ENCODE results near the gene ANO8. TPM values are rescaled to one million over a fixed set of nuclear protein-coding genes. Genes with fewer than 3 reads are reported as not detected.

The ANO8 gene
- total and polyA plus RNA-seq, 2 of the 13 experiments (the other 11 are each of a cell fraction or from before 2014, with no cell fraction given): 1.8 to 3.5 TPM

DNA sequence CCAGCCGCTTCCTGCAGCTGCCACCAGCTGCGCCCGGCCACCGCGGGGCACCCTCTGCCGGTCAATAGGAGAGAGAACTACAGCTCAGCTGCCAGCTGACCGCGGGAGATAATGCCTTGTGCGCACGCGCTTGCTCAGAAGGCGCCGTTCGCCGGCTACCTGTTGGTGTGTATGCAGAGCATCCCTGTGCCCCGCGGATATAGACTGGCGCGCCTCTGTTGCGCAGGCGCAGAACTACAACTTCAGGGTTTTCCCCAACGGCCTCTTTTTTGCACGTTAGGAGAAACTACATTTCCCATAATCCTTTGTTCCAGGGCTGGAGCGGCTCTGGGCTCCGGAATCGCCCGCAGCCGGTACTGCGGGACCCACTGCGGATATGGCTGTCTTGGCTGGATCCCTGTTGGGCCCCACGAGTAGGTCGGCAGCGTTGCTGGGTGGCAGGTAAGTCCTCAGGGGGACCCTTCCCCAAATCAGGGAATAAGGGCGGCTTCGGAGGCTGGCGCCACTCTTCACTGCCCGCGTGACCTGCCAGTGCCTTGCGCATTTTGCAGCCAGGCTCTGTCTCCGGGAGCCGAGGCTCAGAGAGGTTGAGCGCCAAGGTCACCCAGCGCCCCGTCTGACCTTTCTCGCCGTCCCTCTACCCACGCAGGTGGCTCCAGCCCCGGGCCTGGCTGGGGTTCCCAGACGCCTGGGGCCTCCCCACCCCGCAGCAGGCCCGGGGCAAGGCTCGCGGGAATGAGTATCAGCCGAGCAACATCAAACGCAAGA, 29.0 kb downstream of the ANO8 start, which contains the start of gene MRPL34 (continued):
- TF ChIP-seq, protein P1, sequence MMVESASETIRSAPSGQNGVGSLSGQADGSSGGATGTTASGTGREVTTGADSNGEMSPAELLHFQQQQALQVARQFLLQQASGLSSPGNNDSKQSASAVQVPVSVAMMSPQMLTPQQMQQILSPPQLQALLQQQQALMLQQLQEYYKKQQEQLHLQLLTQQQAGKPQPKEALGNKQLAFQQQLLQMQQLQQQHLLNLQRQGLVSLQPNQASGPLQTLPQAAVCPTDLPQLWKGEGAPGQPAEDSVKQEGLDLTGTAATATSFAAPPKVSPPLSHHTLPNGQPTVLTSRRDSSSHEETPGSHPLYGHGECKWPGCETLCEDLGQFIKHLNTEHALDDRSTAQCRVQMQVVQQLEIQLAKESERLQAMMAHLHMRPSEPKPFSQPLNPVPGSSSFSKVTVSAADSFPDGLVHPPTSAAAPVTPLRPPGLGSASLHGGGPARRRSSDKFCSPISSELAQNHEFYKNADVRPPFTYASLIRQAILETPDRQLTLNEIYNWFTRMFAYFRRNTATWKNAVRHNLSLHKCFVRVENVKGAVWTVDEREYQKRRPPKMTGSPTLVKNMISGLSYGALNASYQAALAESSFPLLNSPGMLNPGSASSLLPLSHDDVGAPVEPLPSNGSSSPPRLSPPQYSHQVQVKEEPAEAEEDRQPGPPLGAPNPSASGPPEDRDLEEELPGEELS (CRISPR knock-in tag; IDR thresholded peaks at IDR 0.05): no peak
- TF ChIP-seq RFX5 (IDR thresholded peaks at IDR 0.05; ENCODE audit: low read depth, low read length): 0 out of 2 replicates have a peak, but pooled peaks have one; percentile 23
- 0 out of 2 replicates have a peak, but pooled peaks have one; percentile 38 for TF ChIP-seq ZNF557 (CRISPR knock-in tag; IDR thresholded peaks at IDR 0.05)
- no peak for TF ChIP-seq SMARCE1 (IDR thresholded peaks at IDR 0.05; ENCODE audit: borderline replicate concordance)
- TF ChIP-seq MEIS1 (CRISPR knock-in tag; IDR thresholded peaks at IDR 0.05; ENCODE audit: borderline replicate concordance): peak; percentile 30; the same call in 1 of the 2 replicates
- peak; percentile 51; the same call in 1 of the 2 replicates for TF ChIP-seq CREB1 (IDR thresholded peaks at IDR 0.05)
- TF ChIP-seq CREB1 (CRISPR knock-in tag; IDR thresholded peaks at IDR 0.05): peak; percentile 63
- no peak for TF ChIP-seq ZNF879 (CRISPR knock-in tag; IDR thresholded peaks at IDR 0.05)
- no peak for TF ChIP-seq ZNF260 (CRISPR knock-in tag; IDR thresholded peaks at IDR 0.05; ENCODE audit: borderline replicate concordance, low read depth)
- TF ChIP-seq, protein P2, sequence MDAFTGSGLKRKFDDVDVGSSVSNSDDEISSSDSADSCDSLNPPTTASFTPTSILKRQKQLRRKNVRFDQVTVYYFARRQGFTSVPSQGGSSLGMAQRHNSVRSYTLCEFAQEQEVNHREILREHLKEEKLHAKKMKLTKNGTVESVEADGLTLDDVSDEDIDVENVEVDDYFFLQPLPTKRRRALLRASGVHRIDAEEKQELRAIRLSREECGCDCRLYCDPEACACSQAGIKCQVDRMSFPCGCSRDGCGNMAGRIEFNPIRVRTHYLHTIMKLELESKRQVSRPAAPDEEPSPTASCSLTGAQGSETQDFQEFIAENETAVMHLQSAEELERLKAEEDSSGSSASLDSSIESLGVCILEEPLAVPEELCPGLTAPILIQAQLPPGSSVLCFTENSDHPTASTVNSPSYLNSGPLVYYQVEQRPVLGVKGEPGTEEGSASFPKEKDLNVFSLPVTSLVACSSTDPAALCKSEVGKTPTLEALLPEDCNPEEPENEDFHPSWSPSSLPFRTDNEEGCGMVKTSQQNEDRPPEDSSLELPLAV (CRISPR knock-in tag; conservative IDR thresholded peaks at IDR 0.05; ENCODE audit: low read depth): no peak
- peak; percentile 70; the same call in 1 of the 2 replicates for TF ChIP-seq CBX5 (CRISPR knock-in tag; IDR thresholded peaks at IDR 0.05; ENCODE audit: borderline replicate concordance)
- TF ChIP-seq ZIK1 (CRISPR knock-in tag; IDR thresholded peaks at IDR 0.05; ENCODE audit: borderline replicate concordance, low read depth): no peak
- TF ChIP-seq, protein P3, sequence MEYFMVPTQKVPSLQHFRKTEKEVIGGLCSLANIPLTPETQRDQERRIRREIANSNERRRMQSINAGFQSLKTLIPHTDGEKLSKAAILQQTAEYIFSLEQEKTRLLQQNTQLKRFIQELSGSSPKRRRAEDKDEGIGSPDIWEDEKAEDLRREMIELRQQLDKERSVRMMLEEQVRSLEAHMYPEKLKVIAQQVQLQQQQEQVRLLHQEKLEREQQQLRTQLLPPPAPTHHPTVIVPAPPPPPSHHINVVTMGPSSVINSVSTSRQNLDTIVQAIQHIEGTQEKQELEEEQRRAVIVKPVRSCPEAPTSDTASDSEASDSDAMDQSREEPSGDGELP (IDR thresholded peaks at IDR 0.05; ENCODE audit: borderline replicate concordance, low read depth): peak; percentile 99
- TF ChIP-seq, protein P4, sequence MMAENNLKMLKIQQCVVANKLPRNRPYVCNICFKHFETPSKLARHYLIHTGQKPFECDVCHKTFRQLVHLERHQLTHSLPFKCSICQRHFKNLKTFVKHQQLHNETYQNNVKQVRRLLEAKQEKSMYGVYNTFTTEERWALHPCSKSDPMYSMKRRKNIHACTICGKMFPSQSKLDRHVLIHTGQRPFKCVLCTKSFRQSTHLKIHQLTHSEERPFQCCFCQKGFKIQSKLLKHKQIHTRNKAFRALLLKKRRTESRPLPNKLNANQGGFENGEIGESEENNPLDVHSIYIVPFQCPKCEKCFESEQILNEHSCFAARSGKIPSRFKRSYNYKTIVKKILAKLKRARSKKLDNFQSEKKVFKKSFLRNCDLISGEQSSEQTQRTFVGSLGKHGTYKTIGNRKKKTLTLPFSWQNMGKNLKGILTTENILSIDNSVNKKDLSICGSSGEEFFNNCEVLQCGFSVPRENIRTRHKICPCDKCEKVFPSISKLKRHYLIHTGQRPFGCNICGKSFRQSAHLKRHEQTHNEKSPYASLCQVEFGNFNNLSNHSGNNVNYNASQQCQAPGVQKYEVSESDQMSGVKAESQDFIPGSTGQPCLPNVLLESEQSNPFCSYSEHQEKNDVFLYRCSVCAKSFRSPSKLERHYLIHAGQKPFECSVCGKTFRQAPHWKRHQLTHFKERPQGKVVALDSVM (CRISPR knock-in tag; IDR thresholded peaks at IDR 0.05): no peak; the same call in 1 of the 2 replicates
- TF ChIP-seq, protein P5, sequence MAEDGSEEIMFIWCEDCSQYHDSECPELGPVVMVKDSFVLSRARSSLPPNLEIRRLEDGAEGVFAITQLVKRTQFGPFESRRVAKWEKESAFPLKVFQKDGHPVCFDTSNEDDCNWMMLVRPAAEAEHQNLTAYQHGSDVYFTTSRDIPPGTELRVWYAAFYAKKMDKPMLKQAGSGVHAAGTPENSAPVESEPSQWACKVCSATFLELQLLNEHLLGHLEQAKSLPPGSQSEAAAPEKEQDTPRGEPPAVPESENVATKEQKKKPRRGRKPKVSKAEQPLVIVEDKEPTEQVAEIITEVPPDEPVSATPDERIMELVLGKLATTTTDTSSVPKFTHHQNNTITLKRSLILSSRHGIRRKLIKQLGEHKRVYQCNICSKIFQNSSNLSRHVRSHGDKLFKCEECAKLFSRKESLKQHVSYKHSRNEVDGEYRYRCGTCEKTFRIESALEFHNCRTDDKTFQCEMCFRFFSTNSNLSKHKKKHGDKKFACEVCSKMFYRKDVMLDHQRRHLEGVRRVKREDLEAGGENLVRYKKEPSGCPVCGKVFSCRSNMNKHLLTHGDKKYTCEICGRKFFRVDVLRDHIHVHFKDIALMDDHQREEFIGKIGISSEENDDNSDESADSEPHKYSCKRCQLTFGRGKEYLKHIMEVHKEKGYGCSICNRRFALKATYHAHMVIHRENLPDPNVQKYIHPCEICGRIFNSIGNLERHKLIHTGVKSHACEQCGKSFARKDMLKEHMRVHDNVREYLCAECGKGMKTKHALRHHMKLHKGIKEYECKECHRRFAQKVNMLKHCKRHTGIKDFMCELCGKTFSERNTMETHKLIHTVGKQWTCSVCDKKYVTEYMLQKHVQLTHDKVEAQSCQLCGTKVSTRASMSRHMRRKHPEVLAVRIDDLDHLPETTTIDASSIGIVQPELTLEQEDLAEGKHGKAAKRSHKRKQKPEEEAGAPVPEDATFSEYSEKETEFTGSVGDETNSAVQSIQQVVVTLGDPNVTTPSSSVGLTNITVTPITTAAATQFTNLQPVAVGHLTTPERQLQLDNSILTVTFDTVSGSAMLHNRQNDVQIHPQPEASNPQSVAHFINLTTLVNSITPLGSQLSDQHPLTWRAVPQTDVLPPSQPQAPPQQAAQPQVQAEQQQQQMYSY (CRISPR knock-in tag; IDR thresholded peaks at IDR 0.05): peak; percentile 68
- TF ChIP-seq ZNF776 (CRISPR knock-in tag; IDR thresholded peaks at IDR 0.05): peak; percentile 66; the same call in 1 of the 2 replicates
- peak in 1 of 2 experiments; percentile 68; a peak in 1 of 4 replicates for TF ChIP-seq KLF16 (CRISPR knock-in tag; IDR thresholded peaks at IDR 0.05)
- TF ChIP-seq ZNF768 (CRISPR knock-in tag; IDR thresholded peaks at IDR 0.05): peak; percentile 98
- TF ChIP-seq SATB2 (CRISPR knock-in tag; IDR thresholded peaks at IDR 0.05): peak; percentile 77; the same call in 1 of the 2 replicates
